Measurements from ENCODE around the gene UVRAG. TPM values are rescaled to one million over a fixed set of nuclear protein-coding genes. Genes with fewer than 3 reads are reported as not detected.

The UVRAG gene
- total and polyA plus RNA-seq, 12 donors = 5.0 to 18.3 (median 13.4) TPM

- no peaks in the 10 kb centered on the region for H3K9me3 ChIP-seq
- 98 to 100% methylated on average over 1 of the region's 1 CpG for WGBS, 2 donors
- H3K4me3 ChIP-seq = no peak overlapping the region
- no peak for ATAC-seq
- H3K27me3 ChIP-seq = no peaks in the 10 kb centered on the region
- peaks cover 0 to 31% (median 14%) of the 10 kb centered on the region in 9 donors for H3K4me1 ChIP-seq
- H3K27ac ChIP-seq = no peak overlapping the region
- intact Hi-C loops (cut with DNase I) = no loop called here
- H3K36me3 ChIP-seq = no peaks in the 10 kb centered on the region
- TF ChIP-seq, protein P1, sequence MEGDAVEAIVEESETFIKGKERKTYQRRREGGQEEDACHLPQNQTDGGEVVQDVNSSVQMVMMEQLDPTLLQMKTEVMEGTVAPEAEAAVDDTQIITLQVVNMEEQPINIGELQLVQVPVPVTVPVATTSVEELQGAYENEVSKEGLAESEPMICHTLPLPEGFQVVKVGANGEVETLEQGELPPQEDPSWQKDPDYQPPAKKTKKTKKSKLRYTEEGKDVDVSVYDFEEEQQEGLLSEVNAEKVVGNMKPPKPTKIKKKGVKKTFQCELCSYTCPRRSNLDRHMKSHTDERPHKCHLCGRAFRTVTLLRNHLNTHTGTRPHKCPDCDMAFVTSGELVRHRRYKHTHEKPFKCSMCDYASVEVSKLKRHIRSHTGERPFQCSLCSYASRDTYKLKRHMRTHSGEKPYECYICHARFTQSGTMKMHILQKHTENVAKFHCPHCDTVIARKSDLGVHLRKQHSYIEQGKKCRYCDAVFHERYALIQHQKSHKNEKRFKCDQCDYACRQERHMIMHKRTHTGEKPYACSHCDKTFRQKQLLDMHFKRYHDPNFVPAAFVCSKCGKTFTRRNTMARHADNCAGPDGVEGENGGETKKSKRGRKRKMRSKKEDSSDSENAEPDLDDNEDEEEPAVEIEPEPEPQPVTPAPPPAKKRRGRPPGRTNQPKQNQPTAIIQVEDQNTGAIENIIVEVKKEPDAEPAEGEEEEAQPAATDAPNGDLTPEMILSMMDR (IDR thresholded peaks at IDR 0.05) = no peak
- no peak for DNase-seq
These were observed 290.6 kb downstream of the UVRAG start for GRCh38 chr11:76105637-76106036.

GRCh38 chr11:76107971-76108370 is 293.0 kb downstream of the UVRAG start:
- H3K4me3 ChIP-seq = no peak overlapping the region
- TF ChIP-seq, protein P1 (IDR thresholded peaks at IDR 0.05) = no peak
- ATAC-seq (no peak), DNase-seq (no peak)
- H3K27me3 ChIP-seq = no peaks in the 10 kb centered on the region
- no peak overlapping the region for H3K27ac ChIP-seq
- H3K4me1 ChIP-seq = peaks cover 0 to 18% (median 5%) of the 10 kb centered on the region in 9 donors
- 61 to 62% methylated on average over 3 of the region's 3 CpGs for WGBS, 2 donors
- intact Hi-C loops (cut with DNase I) = no loop called here
- peaks cover 0 to 6% (median 0%) of the 10 kb centered on the region in 11 donors for H3K9me3 ChIP-seq
- H3K36me3 ChIP-seq = no peaks in the 10 kb centered on the region

DNA sequence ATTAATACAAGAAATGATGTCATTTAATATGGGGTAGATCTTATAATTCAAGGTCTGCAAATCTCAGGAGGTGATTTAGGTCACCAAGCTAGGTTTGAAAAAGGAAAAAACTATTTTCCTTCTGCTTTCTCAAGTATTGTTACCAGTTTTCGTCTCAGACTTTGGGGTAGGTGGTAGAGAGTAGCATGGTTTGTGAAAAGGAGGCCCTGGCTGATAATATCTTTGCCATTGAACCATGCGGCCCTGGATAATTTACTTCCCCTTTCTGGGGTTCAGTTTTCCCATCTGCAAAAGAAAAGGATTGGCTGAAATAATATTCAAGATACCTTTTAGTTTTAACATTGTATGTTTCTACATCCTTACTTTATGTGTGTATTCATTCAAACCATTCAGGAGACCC is 299.2 kb downstream of the UVRAG start:
- Histone ChIP-seq H3K27ac (no peak overlapping the region), H3K4me1 (peaks cover 0 to 16% (median 8%) of the 10 kb centered on the region in 9 donors), H3K27me3 (no peaks in the 10 kb centered on the region), H3K9me3 (peaks cover 0 to 6% (median 0%) of the 10 kb centered on the region in 11 donors), H3K36me3 (peaks cover 0 to 15% (median 0%) of the 10 kb centered on the region in 9 donors), H3K4me3 (no peak overlapping the region)
- ATAC-seq (no peak), DNase-seq (no peak)
- WGBS, 2 donors = 91 to 94% methylated on average over 2 of the region's 2 CpGs
- intact Hi-C loops (cut with DNase I) = no loop called here
- TF ChIP-seq, protein P1 (IDR thresholded peaks at IDR 0.05) = no peak

- TF ChIP-seq, protein P1 (IDR thresholded peaks at IDR 0.05) = no peak
- H3K4me3 ChIP-seq = no peak overlapping the region
- WGBS, 2 donors = 68 to 75% methylated on average over 3 of the region's 3 CpGs
- intact Hi-C loops (cut with DNase I) = no loop called here
- peaks cover 11 to 29% (median 21%) of the 10 kb centered on the region in 9 donors for H3K4me1 ChIP-seq
- ATAC-seq (no peak), DNase-seq (no peak)
- peaks cover 0 to 15% (median 0%) of the 10 kb centered on the region in 9 donors for H3K36me3 ChIP-seq
- H3K27ac ChIP-seq = no peak overlapping the region
- peaks cover 0 to 6% (median 0%) of the 10 kb centered on the region in 11 donors for H3K9me3 ChIP-seq
- H3K27me3 ChIP-seq = no peaks in the 10 kb centered on the region
These were observed 300.5 kb downstream of the UVRAG start for GRCh38 chr11:76115555-76115954.
